ENCODE data around the gene ARMC12. TPM values are rescaled to one million over a fixed set of nuclear protein-coding genes. Genes with fewer than 3 reads are reported as not detected.

ARMC12 gene, protein sequence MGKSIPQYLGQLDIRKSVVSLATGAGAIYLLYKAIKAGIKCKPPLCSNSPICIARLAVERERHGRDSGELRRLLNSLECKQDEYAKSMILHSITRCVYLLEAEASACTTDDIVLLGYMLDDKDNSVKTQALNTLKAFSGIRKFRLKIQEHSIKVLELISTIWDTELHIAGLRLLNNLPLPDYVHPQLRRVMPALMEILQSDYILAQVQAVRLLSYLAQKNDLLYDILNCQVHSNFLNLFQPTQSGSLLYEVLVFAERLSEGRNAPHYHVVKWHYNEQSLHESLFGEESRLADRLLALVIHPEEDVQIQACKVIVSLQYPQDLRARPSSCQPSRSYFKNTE
- total RNA-seq (2022; extraction: Qiagen RNA extraction; ENCODE audit: low read depth), result 0.18 to 0.40 TPM (median 0.24 TPM) in 5 replicates

DNA sequence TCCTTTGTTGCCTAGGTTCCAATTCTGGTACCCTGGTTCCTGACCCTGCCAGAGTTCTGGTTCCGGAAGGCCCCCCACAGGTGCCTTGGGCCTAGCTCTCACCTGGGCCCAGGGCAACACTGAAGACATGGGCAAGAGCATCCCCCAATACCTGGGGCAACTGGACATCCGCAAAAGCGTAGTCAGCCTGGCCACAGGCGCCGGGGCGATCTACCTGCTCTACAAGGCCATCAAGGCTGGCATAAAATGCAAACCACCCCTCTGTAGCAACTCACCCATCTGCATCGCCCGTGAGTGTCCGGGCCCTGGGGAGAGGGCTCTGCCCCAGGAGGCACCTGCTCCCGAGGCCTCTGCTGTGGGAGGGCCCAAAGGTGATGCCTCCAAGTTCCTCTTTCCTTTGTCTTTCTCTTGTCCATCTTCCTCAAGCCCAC is at the start of gene ARMC12:
Gene ARMC12 (plus strand): TSS at position 51 of the 431 bp plus-strand sequence. CDS start 77 bp downstream, at position 128.

DNA sequence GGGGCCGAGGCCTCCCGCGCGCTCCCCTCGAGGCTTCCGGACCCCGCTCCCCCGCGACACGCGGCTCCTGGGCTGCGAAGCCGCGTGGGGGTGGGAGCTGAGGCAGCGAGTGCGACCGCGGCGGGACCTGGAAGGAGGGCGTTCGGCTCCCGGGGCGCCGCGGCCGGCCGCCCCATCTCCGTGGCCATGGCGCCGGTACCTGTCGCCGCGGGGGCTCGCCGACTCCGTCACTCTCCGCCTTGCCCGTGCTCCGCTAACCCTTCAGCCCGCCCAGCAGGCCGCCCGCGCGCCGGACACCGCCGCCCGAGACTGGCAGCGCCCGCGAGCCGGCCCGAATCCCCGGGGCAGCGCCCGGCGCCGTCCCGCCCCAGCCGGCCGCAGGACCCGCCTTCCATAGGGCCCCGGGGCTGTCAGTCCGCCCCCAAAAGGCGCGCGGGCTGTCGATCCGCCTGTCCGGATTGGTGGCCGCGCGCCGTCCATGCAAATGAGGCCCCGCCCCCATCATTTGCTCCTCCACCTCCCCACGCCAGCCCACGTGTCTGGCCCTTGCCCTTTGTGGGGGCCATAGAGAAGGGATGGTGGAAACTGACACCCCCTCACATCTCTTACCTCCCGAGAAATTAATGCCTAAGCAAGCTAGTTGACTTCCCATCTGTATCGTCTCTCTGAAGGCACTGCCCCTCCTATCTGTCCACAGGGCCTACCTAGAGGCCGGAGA is 48.1 kb upstream of the ARMC12 start, which contains the start of gene FKBP5:
Gene FKBP5 (minus strand): TSS at position 311 of the 718 bp plus-strand sequence. CDS start 46,091 bp downstream, outside the sequence.

DNA sequence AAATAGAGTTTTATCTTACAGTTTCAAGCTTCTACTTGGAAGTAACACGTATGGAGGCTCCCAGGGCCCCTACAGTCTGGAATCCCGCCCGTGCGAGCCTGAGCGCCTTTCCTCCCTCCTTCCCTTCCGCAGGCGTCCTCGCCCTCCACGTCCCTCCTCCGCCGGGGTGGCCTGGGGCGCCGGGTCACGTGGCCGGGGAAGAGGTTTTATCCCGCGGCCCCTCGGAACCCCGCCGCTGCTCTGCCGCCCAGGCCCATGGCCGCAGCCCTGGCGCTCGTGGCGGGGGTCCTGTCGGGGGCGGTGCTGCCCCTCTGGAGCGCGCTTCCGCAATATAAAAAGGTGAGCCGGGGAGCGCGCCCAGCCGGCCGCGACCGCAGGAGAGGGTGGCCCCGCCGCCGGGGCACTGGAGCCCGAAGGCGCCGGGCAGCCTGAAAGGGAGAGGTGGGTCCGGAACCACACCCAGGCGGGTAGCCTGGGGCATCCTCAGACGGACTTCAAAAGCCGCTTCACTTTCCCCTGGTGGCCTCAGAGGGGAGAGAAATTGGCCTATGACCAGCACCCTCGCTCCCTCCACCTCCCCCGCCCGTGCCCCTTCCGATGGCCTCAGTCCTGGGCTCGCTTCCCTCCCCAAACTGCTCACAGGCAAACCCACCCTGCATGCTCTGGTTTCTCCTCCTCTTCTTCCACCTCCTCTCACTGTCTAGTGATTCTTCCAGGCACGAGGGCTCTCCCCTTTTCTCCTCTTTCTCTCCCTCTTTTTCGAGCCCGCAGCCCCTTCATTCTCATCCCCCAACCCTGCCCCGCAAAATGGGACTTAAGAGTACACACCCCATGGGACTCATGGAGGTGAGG is 39.8 kb downstream of the ARMC12 start, which contains the start of gene CLPSL2:
Gene CLPSL2 (plus strand): TSS at position 235 of the 852 bp plus-strand sequence. CDS start 21 bp downstream, at position 256.

DNA sequence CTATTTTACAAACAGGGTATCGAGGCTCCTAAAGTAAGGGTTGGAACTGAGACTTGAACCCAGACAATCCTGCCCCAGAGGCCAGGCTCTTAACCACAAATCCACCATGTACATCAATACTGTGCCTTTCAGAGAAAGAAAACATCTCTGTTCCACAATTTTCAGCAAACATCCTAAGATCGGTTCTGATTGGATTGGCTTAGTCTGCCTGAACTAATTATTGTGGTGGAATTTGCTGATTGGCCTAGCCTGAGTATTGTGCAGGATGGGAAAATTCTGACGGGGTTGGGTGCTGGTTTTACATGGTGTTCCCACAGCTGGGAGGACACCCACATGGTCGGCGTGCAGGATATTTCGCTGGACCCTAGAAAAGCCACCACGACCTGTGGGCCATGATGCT is 43.9 kb downstream of the ARMC12 start, which contains the start of gene CLPSL1:
Gene CLPSL1 (plus strand): TSS at position 301 of the 400 bp plus-strand sequence. CDS start 92 bp downstream, at position 393.

Other genes with a start within 250 kb of the ARMC12 start
- 4.2 to 6.2 TPM (median 5.7 TPM) in 5 replicates for gene TEAD3, start 240.0 kb upstream of the ARMC12 start, total RNA-seq (2022; extraction: Qiagen RNA extraction; ENCODE audit: low read depth)
- gene TULP1, start 224.1 kb upstream of the ARMC12 start, total RNA-seq (2022; extraction: Qiagen RNA extraction; ENCODE audit: low read depth), result not detected in 5 replicates
- 9.2 to 11.2 TPM (median 10.6 TPM) in 5 replicates for gene FKBP5, start 48.1 kb upstream of the ARMC12 start, total RNA-seq (2022; extraction: Qiagen RNA extraction; ENCODE audit: low read depth)
- 0.38 to 0.76 TPM (median 0.57 TPM) in 4 of 5 replicates, not detected in the other for gene CLPSL2, start 39.6 kb downstream of the ARMC12 start, total RNA-seq (2022; extraction: Qiagen RNA extraction; ENCODE audit: low read depth)
- gene CLPSL1, start 44.0 kb downstream of the ARMC12 start, total RNA-seq (2022; extraction: Qiagen RNA extraction; ENCODE audit: low read depth), result not detected in 5 replicates
- not detected in 5 replicates for gene CLPS, start 60.3 kb downstream of the ARMC12 start, total RNA-seq (2022; extraction: Qiagen RNA extraction; ENCODE audit: low read depth)
- 0.11 to 0.34 TPM (median 0.16 TPM) in 4 of 5 replicates, not detected in the other for gene LHFPL5, start 68.3 kb downstream of the ARMC12 start, total RNA-seq (2022; extraction: Qiagen RNA extraction; ENCODE audit: low read depth)
- gene SRPK1, start 184.1 kb downstream of the ARMC12 start, total RNA-seq (2022; extraction: Qiagen RNA extraction; ENCODE audit: low read depth), result 31.0 to 43.0 TPM (median 38.3 TPM) in 5 replicates